Testis (tissue), 3 donors: ENCODE measurements around the gene KIF5C. TPM values are rescaled to one million over a fixed set of nuclear protein-coding genes. Genes with fewer than 3 reads are reported as not detected.

Source experiments
- DNase-seq: peaks from one replicate; pipeline ENCODE4 v3.0.0-alpha.2; 2019
- H3K27ac ChIP-seq, 2 donors: fragments of 200-600 bp; sonication (generic); one replicate each; pipeline ENCODE4 v1.5.1; 2019
- H3K27me3 ChIP-seq: fragments of 200-600 bp; sonication (generic); one replicate; pipeline ENCODE4 v1.5.1; 2019
- H3K36me3 ChIP-seq: fragments of 200-600 bp; sonication (generic); one replicate; pipeline ENCODE4 v1.5.1; 2017; ENCODE audit warnings: low read depth; ENCODE audit errors: missing control alignments
- H3K4me1 ChIP-seq: fragments of 200-600 bp; sonication (generic); one replicate; pipeline ENCODE4 v1.5.1; 2019
- H3K4me3 ChIP-seq, 2 donors: fragments of 200-600 bp; sonication (generic); one replicate each; pipeline ENCODE4 v1.5.1; 2017 to 2019
- H3K9me3 ChIP-seq: fragments of 200-600 bp; sonication (generic); one replicate; pipeline ENCODE4 v1.5.1; 2017
- CTCF ChIP-seq, 3 experiments: fragments of 450-650 bp in 2 of 3; fragments of 200-600 bp in 1 of 3; sonication (generic) in 1 of 3; IDR thresholded peaks; one replicate each; pipeline ENCODE4 v1.5.1; 2016 to 2019; ENCODE audit warnings: antibody characterized with exemption in 3 of 3, mild to moderate bottlenecking in 2 of 3, moderate library complexity in 1 of 3
- POLR2A ChIP-seq: fragments of 450-650 bp; IDR thresholded peaks from one replicate; pipeline ENCODE4 v1.6.1; 2017; ENCODE audit warnings: antibody characterized with exemption, mild to moderate bottlenecking, moderate library complexity
- WGBS, 2 donors: methylation state at CpG; one replicate each; pipeline ENCODE4 v1.1.5; 2018; 5-methylcytosine and 5-hydroxymethylcytosine counted together
- intact Hi-C: fragments of 100-400 bp; cut with DNase I; formaldehyde crosslinking; loops from one replicate; pipeline ENCODE4 v1.15.1; 2023; ENCODE audit warnings: low total_unique reads
- polyA plus RNA-seq: library from polyadenylated mRNA; stranded (reverse); fragments of 350-450 nt; fragmentation: Illumina TruSeq; extraction: RNeasy Lipid Tissue Mini Kit (QIAGEN cat#74804); gene quantifications from one replicate; pipeline ENCODE4 v1.2.3, GENCODE V29; 2014; ENCODE audit warnings: low read depth, low replicate concordance; ENCODE audit not compliant: insufficient read depth
- total RNA-seq, 2 donors: library from RNA; depleted of rRNA; stranded (reverse); fragments of >200 nt; gene quantifications; one replicate each; pipeline ENCODE4 v1.2.3, GENCODE V29; 2016

Gene KIF5C
- total and polyA plus RNA-seq, 3 donors from 2014 or later = 57.0 to 159 (median 146) TPM

- intact Hi-C loops = no loop called here
- no peak for DNase-seq
- Histone ChIP-seq H3K36me3 (no peaks in the 10 kb centered on the region), H3K27me3 (no peaks in the 10 kb centered on the region), H3K9me3 (no peaks in the 10 kb centered on the region), H3K27ac (no peak overlapping the region), H3K4me3 (no peak overlapping the region), H3K4me1 (peaks cover 3% of the 10 kb centered on the region)
- WGBS, 2 donors = 59 to 66% methylated on average over 6 of the region's 6 CpGs
- TF ChIP-seq CTCF (IDR thresholded peaks at IDR 0.05) = no peak
- TF ChIP-seq POLR2A = no peak
Observed at GRCh38 chr2:149005471-149006077, 130.5 kb downstream of the KIF5C start.

- 80 to 84% methylated on average over 4 of the region's 4 CpGs for WGBS, 2 donors
- Histone ChIP-seq H3K9me3 (no peaks in the 10 kb centered on the region), H3K36me3 (no peaks in the 10 kb centered on the region), H3K27me3 (no peaks in the 10 kb centered on the region), H3K27ac (no peak overlapping the region), H3K4me1 (peaks cover 3% of the 10 kb centered on the region), H3K4me3 (no peak overlapping the region)
- no peak for DNase-seq
- intact Hi-C loops = no loop called here
- no peak for TF ChIP-seq CTCF (IDR thresholded peaks at IDR 0.05)
- TF ChIP-seq POLR2A = no peak
Observed at GRCh38 chr2:149006883-149007543, 132.0 kb downstream of the KIF5C start.

- H3K27me3 ChIP-seq = no peaks in the 10 kb centered on the region
Observed at GRCh38 chr2:149008381-149008780, 133.4 kb downstream of the KIF5C start.

GRCh38 chr2:149009576-149010461, 134.8 kb downstream of the KIF5C start:
- Histone ChIP-seq H3K27ac (no peak overlapping the region), H3K4me3 (no peak overlapping the region), H3K36me3 (no peaks in the 10 kb centered on the region), H3K9me3 (no peaks in the 10 kb centered on the region), H3K4me1 (peaks cover 3% of the 10 kb centered on the region), H3K27me3 (no peaks in the 10 kb centered on the region)
- no peak for DNase-seq
- intact Hi-C loops = no loop called here
- TF ChIP-seq POLR2A = no peak
- no peak for TF ChIP-seq CTCF (IDR thresholded peaks at IDR 0.05)
- WGBS, 2 donors = 71 to 82% methylated on average over 30 to 31 of the region's 31 CpGs

More at GRCh38 chr2:149008381-149008780, 133.4 kb downstream of the KIF5C start:
- Histone ChIP-seq H3K4me1 (peaks cover 3% of the 10 kb centered on the region), H3K4me3 (no peak overlapping the region), H3K27ac (no peak overlapping the region), H3K9me3 (no peaks in the 10 kb centered on the region), H3K36me3 (no peaks in the 10 kb centered on the region)
- no peak for TF ChIP-seq CTCF (IDR thresholded peaks at IDR 0.05)
- intact Hi-C loops = no loop called here
- WGBS, 2 donors = 84 to 89% methylated on average over 7 of the region's 7 CpGs
- DNase-seq = no peak
